Esophagus squamous epithelium (tissue), 4 donors: ENCODE results near the gene ZFP57.

ENCODE experiments used
- POLR2A ChIP-seq, 4 donors: fragments of 450-650 bp; IDR thresholded peaks; one replicate each; pipeline ENCODE4 v1.6.1; 2017; ENCODE audit warnings: antibody characterized with exemption in 4 of 4, mild to moderate bottlenecking in 4 of 4, moderate library complexity in 3 of 4
- TF ChIP-seq, protein P1 (sequence below), 6 experiments: fragments of 450-650 bp in 4 of 6; fragments of 200-600 bp in 2 of 6; sonication (generic) in 2 of 6; IDR thresholded peaks; one replicate each; pipeline ENCODE4 v1.5.1; 2016 to 2019; ENCODE audit warnings: antibody characterized with exemption in 6 of 6, mild to moderate bottlenecking in 4 of 6, moderate library complexity in 4 of 6

DNA sequence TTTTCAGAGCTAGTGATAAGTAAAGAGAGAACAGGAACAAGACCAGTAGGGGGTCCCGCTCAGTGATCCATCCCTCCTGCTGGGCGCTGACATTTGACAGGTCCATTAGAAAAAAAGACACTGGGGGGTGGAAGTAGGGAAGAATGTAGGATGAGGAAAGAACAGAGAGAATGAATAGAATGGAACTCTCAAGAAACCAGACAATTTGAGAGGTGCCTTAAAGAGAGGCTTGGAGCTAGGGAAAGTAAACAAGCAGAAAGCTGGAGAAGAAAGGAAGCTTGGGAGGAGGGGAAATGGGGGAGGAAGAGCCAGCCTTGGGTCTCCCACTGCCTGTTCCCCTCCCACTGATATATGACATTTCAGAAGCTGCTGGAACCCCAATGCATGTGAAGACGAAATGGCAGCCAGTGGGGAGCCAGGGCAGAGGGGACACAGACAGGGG lies 56.4 kb downstream of the ZFP57 start:
- TF ChIP-seq, protein P1, sequence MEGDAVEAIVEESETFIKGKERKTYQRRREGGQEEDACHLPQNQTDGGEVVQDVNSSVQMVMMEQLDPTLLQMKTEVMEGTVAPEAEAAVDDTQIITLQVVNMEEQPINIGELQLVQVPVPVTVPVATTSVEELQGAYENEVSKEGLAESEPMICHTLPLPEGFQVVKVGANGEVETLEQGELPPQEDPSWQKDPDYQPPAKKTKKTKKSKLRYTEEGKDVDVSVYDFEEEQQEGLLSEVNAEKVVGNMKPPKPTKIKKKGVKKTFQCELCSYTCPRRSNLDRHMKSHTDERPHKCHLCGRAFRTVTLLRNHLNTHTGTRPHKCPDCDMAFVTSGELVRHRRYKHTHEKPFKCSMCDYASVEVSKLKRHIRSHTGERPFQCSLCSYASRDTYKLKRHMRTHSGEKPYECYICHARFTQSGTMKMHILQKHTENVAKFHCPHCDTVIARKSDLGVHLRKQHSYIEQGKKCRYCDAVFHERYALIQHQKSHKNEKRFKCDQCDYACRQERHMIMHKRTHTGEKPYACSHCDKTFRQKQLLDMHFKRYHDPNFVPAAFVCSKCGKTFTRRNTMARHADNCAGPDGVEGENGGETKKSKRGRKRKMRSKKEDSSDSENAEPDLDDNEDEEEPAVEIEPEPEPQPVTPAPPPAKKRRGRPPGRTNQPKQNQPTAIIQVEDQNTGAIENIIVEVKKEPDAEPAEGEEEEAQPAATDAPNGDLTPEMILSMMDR (IDR thresholded peaks at IDR 0.05): no peak
- no peak for TF ChIP-seq POLR2A (IDR thresholded peaks at IDR 0.05)
